SIG-M5 treated with dmso at 0.1 percent for 504 hours (cell line): ENCODE measurements around the gene VPS33A.
"Not testable (repeated sequence)": the region's sequence is repeated elsewhere in the genome, so short reads cannot be mapped to it uniquely, and the experiment has no call there.

Experiments
- DNase-seq: peaks from one replicate; lab custom pipeline; 2025; ENCODE audit not compliant: unreplicated experiment; lab: John Stamatoyannopoulos, UW

VPS33A gene

GRCh38 chr12:122258462-122258861 lies 7.8 kb downstream of the VPS33A start:
- DNase-seq: not testable (repeated sequence)

DNA sequence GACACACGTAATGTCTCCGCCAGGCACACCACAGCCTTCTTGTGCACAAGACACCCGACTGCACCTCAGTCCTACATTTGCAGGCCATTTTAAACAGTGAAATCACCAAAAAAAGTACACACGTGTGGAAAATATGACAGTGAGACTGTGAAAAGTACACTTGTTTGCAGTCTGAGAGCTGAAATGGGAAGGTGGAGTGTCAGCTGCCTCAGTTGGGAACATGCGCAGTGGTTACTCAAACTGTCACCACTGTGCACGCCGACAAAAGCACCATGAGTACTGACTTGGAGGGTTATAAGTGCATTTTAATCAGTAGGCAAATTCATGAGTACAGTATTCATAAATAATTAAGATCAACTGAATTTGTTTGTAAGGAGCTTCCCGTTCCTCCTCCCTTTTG lies 15.8 kb downstream of the VPS33A start:
- no peak for DNase-seq

GRCh38 chr12:122250047-122250446 lies 16.2 kb downstream of the VPS33A start:
- DNase-seq: no peak

DNA sequence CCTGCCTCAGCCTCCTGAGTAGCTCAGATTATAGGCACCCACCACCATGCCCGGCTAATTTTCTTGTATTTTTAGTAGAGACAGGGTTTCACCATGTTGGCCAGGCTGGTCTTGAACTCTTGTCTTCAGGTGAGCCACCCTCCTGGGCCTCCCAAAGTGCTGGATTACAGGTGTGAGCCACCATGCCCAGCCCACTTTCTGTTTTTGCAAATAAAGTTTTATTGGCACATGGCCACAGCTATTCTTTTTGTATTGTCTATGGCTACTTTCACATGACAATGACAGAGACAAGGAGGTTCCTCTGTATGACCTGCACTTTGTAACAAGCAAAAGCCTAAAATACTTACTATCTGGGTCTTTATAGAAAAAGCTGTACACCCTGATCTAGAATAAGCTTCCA lies 20.7 kb downstream of the VPS33A start:
- no peak for DNase-seq

GRCh38 chr12:122244565-122245371 lies 21.5 kb downstream of the VPS33A start:
- no peak for DNase-seq

- no peak for DNase-seq
Measured at GRCh38 chr12:122243965-122244364, 22.3 kb downstream of the VPS33A start.

DNA sequence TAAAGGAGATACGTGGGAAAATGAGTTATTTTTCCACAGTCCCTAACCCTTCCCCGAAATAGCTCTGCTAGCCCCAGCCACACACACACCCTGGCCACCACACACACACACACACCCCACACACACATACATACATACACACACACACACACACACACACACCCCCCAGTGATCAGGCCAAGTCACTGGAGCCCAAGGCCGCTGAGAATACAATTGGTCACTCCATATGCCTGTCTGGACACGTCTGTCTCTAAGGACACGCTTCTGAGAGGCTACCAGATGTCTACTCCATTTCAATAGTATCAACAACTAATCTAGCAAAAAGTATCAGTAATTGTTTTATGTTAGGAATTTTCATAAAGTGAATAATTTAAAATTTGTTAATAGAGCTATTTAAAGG lies 27.4 kb downstream of the VPS33A start:
- no peak for DNase-seq

GRCh38 chr12:122235741-122236140 lies 30.6 kb downstream of the VPS33A start:
- DNase-seq: peak; percentile 73

GRCh38 chr12:122232691-122233090 lies 33.6 kb downstream of the VPS33A start:
- DNase-seq: no peak

DNA sequence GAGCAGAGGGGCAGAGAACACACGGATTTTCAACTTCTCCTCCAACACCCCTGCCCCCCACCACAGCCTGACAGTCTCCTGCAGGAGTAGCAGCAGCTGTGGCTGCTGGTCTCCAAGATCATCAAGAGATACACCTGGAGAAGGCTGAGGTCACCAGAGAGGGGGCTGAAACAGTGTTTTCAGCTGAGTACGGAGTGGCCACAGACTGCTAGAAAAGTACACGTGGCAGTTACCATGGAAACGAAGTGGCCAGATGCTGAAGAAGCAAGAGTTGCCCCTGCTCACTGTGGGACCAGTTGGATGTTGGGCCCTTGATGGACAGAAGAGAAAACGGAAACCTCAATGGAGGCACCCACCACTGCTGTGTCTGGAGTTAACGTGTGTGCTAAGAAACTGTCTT lies 35.5 kb downstream of the VPS33A start:
- DNase-seq: no peak

DNA sequence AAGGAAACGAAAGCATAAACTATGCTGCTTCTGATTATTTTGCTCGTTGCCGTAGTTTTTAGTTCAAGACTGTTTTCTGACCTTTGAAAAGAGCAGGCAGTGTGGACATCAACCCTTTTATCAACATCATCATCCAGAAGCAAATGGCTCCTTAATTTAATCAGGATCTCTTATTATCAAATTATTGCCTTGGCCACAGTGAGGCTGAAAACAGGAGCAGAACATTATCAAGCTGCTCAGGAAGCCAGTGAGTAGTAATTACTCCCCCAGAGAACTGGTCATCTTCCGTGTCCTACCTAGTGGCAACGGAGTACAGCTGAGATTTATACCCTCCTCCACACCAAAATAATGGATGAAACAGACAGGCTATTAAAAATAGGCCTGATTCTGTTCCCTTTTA lies 38.2 kb downstream of the VPS33A start:
- DNase-seq: no peak

- DNase-seq: no peak
Measured at GRCh38 chr12:122227341-122227740, 39.0 kb downstream of the VPS33A start.

DNA sequence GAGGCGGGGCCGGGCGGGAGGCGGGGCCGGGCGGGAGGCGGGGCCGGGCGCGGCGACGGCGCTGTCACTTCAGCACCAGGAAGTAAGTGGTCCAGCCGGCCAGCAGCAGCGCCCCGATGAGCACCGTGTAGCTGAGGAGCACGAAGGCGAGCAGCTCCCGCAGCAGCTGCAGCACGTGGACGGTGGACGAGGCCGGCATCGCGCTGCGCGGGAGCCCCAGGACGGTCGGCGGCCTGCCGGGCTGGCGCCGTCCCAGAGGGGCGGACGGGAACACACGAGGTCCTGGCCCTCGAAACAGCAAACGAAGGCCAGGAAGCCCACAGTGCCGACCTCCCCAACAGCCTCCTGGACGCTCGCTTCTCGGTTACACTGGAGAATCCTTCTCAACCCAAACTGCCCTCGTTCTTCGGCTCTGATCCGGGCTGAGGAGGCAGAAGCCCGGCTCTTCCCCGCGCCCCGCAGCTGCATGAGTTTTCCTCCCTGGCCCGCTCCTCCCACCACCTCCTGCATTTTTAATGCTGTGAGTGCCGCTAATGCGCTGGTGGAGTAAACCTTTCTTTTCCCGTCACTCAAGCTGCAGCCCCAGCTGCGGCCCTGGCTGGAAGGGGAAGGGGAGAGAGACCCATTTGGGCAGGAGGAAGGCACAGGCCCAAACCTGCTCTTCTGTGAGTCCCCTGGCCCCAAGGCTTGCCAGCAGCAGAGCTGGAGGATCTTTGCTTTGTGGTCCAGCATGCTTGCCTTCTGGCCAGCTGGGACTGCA lies 39.7 kb downstream of the VPS33A start:
- DNase-seq: no peak

GRCh38 chr12:122225683-122226365 lies 40.5 kb downstream of the VPS33A start, which contains the start of gene DIABLO:
Gene DIABLO (minus strand): TSS chr12:122226052. CDS start chr12:122226014, 38 bp downstream.
- DNase-seq: peak; percentile 99

- DNase-seq: no peak
Measured at GRCh38 chr12:122216445-122216844, 49.8 kb downstream of the VPS33A start.

DNA sequence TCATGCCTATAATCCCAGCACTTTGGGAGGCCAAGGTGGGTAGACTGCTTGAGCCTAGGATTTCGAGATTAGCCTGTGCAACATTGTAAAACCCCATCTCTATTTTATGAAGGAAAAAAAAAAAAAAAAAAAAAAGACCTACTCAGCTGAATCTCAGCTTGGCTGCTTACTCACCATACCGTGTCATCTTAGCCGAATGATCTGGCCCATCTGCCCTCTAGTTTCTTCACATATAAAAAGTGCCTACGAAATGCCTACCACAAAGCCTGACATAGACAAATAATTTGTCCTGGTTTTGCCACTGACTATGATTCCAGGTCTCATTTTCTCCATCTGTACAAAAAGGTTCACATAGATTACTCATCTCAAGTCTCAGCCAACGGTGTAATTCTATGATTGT lies 50.5 kb downstream of the VPS33A start:
- DNase-seq: no peak

DNA sequence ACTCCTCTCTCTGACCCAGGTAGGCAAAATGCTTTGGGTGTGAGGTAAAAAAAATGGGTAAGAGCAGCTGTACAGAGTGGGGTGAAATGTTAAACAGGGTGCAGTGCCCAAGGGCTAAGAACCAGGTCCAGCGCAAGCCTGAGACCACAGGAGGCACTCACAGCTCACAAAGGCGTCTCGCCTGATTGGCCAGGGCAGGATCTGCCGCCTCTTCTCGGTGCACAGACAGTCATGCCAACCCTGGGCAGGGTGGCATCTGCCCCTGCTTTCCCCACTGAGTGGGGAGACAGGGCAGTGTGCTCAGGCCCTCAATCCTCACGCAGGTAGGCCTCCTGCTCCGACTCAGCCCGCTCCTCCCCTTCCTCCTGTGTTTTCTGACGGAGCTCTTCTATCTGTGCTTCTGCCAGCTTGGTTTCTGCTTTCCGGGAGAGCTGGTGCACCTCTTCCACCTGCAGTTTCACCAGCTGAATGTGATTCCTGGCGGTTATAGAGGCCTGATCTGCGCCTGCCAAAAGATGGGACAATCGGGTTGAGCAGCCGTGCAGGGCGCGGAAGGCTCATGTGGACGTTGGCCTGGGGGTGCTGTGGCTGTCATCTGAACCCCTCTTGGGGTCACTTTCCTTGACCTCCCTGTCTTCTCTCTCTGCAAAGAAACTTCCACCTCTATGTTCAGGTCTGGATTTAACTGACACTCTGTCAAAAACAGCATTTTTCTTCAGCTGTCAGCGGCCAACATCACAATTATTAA lies 58.0 kb downstream of the VPS33A start:
- no peak for DNase-seq

- DNase-seq: no peak
Measured at GRCh38 chr12:122207391-122207790, 58.9 kb downstream of the VPS33A start.

- no peak for DNase-seq
Measured at GRCh38 chr12:122206976-122207375, 59.3 kb downstream of the VPS33A start.

DNA sequence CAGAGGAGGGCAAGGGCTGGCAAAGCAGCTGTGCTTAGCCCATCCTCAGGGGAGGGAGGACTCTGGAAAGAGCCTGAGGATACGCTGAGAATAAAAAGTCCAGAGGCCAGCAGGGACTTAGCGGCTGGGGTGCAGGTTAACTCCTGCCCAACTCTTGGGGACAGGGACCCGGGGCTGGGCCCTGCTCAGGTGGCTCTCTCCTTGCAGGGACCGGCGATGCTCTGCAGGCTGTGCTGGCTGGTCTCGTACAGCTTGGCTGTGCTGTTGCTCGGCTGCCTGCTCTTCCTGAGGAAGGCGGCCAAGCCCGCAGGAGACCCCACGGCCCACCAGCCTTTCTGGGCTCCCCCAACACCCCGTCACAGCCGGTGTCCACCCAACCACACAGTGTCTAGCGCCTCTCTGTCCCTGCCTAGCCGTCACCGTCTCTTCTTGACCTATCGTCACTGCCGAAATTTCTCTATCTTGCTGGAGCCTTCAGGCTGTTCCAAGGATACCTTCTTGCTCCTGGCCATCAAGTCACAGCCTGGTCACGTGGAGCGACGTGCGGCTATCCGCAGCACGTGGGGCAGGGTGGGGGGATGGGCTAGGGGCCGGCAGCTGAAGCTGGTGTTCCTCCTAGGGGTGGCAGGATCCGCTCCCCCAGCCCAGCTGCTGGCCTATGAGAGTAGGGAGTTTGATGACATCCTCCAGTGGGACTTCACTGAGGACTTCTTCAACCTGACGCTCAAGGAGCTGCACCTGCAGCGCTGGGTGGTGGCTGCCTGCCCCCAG lies 60.0 kb downstream of the VPS33A start:
- no peak for DNase-seq
